GM12892 (cell line): Measurements from ENCODE around the gene CEACAM8.

ENCODE experiments used
- POLR2A ChIP-seq: IDR thresholded peaks from 2 replicates; pipeline ENCODE4 v1.6.1; 2011; ENCODE audit warnings: low read depth, low read length, control low read depth
- POLR2AphosphoS5 ChIP-seq: IDR thresholded peaks from 2 replicates; pipeline ENCODE4 v1.6.1; 2011; ENCODE audit warnings: low read depth, low read length, control low read depth

DNA sequence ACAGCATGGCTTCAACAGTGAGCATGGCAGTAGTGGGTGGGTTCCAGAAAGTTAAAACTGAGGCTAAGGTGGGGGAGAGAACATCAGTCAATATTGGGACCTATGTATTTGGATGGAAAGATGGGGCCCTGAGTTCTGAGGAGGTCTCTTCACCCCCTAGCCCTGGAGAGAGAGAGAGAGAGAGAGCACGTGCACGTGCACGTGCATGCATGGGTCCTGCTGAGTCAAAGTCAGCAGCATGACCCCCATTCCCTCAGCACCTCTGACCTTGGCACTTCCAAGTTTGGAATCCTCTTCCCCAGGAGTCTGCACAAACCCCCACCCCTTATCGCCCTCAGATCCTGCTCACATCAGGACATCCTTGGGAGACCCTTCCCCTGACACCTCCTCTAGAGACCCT lies 34.0 kb downstream of the CEACAM8 start:
- TF ChIP-seq POLR2A (no peak), POLR2AphosphoS5 (no peak)
